PC-9 (cell line): ENCODE results near the gene MEIS2. TPM values are rescaled to one million over a fixed set of nuclear protein-coding genes. Genes with fewer than 3 reads are reported as not detected.
"Not testable (repeated sequence)": the region's sequence is repeated elsewhere in the genome, so short reads cannot be mapped to it uniquely, and the experiment has no call there.

Experiments
- BruUV-seq: library from RNA; stranded (reverse); fragments of 400-500 nt; replicated peaks from 2 replicates; lab custom pipeline; 2021; lab: Mats Ljungman, UMichigan
- CTCF ChIA-PET: fragments of 300-600 bp; sonication (Branson Sonifier 250); formaldehyde crosslinking; loops from one replicate; lab custom pipeline; 2022; ENCODE audit warnings: antibody characterized with exemption; lab: Charles Lee
- POLR2A ChIA-PET: fragments of 300-600 bp; sonication (Branson Sonifier 250); formaldehyde crosslinking; loops from one replicate; lab custom pipeline; 2022; ENCODE audit warnings: antibody characterized with exemption; ENCODE audit not compliant: unreplicated experiment; lab: Charles Lee
- DNase-seq, 2 experiments: peaks; one replicate each; pipeline versions ENCODE4 v3.0.0 to v3.0.0-alpha.2; 2015 to 2022; ENCODE audit warnings: mixed read lengths in 1 of 2
- H2AFZ ChIP-seq: fragments of 200-600 bp; sonication (generic); 2 replicates; pipeline ENCODE4 v1.8.1; 2017; ENCODE audit warnings: antibody characterized with exemption
- H3F3A ChIP-seq: fragments of 200-600 bp; sonication (generic); 2 replicates; pipeline ENCODE4 v1.8.1; 2017; ENCODE audit warnings: antibody characterized with exemption, mild to moderate bottlenecking, low read depth; ENCODE audit not compliant: insufficient read depth
- H3K27ac ChIP-seq: fragments of 200-600 bp; sonication (generic); 2 replicates; pipeline ENCODE4 v1.6.1; 2016; ENCODE audit warnings: mixed run types
- H3K27me3 ChIP-seq: fragments of 200-600 bp; sonication (generic); 2 replicates; pipeline ENCODE4 v1.6.1; 2016; ENCODE audit warnings: low read depth, mixed run types; ENCODE audit not compliant: insufficient read depth
- H3K36me3 ChIP-seq: fragments of 200-600 bp; sonication (generic); 2 replicates; pipeline ENCODE4 v1.6.1; 2016; ENCODE audit warnings: low read depth, mixed run types
- H3K4me1 ChIP-seq: fragments of 200-600 bp; sonication (generic); replicated peaks from 2 replicates; pipeline ENCODE4 v1.6.1; 2016; ENCODE audit warnings: mixed run types; ENCODE audit not compliant: insufficient read depth
- H3K4me2 ChIP-seq: fragments of 200-600 bp; sonication (generic); 2 replicates; pipeline ENCODE4 v1.6.1; 2017; ENCODE audit warnings: mixed run types
- H3K4me3 ChIP-seq: fragments of 200-600 bp; sonication (generic); 2 replicates; pipeline ENCODE4 v1.6.1; 2016; ENCODE audit warnings: mixed run types
- H3K79me2 ChIP-seq: fragments of 200-600 bp; sonication (generic); 2 replicates; pipeline ENCODE4 v1.6.1; 2017; ENCODE audit warnings: low read depth, mixed run types
- H3K9me2 ChIP-seq: fragments of 200-600 bp; sonication (generic); 2 replicates; pipeline ENCODE4 v1.8.1; 2017; ENCODE audit warnings: mild to moderate bottlenecking; ENCODE audit not compliant: insufficient read depth
- H3K9me3 ChIP-seq: fragments of 200-600 bp; sonication (generic); 2 replicates; pipeline ENCODE4 v1.8.1; 2016; ENCODE audit warnings: low read depth; ENCODE audit not compliant: insufficient read depth
- H4K20me1 ChIP-seq: fragments of 200-600 bp; sonication (generic); 2 replicates; pipeline ENCODE4 v1.8.1; 2017; ENCODE audit not compliant: insufficient read depth
- EZH2 ChIP-seq: fragments of 200-600 bp; sonication (generic); IDR thresholded peaks from 2 replicates; pipeline ENCODE4 v1.8.0; 2017; ENCODE audit warnings: antibody characterized with exemption, low read depth
- intact Hi-C: fragments of 100-400 bp; cut with micrococcal nuclease; formaldehyde crosslinking; loops from one replicate; pipeline ENCODE4 v1.10.0; 2022; ENCODE audit not compliant: unreplicated experiment
- total RNA-seq: library from RNA; stranded (reverse); gene quantifications from 2 replicates; pipeline ENCODE4 v1.2.3, GENCODE V29; 2021
- TF ChIP-seq, protein P1 (sequence below): fragments of 200-600 bp; sonication (generic); conservative IDR thresholded peaks from 2 replicates; pipeline ENCODE4 v1.6.1; 2017; ENCODE audit warnings: mixed run types, antibody characterized with exemption, mild to moderate bottlenecking, moderate library complexity

Gene MEIS2
- total RNA-seq, 1 experiment from 2014 or later, result 29.1 TPM

DNA sequence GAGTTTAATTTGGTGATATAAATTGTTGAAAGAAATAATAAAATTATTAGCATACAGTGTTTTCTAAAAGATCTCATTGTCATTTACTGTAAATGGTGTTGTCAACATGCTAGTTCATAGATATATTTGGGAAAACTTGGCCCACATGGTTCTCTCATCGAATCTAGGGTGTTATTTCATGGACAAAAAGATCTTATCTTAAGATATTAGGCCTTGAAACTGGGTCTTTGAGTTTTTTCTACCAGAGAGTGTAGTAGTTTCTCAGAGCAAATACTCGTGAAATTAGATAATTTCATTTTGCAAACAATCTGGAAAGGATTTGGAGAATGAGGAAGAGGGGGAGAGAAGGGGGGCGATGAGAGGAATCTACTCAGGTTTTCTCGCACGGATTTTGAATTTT, 107.9 kb downstream of the MEIS2 start:
- Histone ChIP-seq H2AFZ (no peak overlapping the region), H3K4me1 (no peaks in the 10 kb centered on the region), H3K9me2 (no peaks in the 10 kb centered on the region), H3K9me3 (no peaks in the 10 kb centered on the region), H3K4me2 (no peak overlapping the region), H3K4me3 (no peak overlapping the region), H3F3A (no peaks in the 10 kb centered on the region), H3K36me3 (no peaks in the 10 kb centered on the region), H4K20me1 (no peaks in the 10 kb centered on the region), H3K79me2 (no peaks in the 10 kb centered on the region), H3K27me3 (no peaks in the 10 kb centered on the region), H3K27ac (no peak overlapping the region)
- no peak for DNase-seq
- BruUV-seq, result no TSS peak
- intact Hi-C loops, result no loop called here
- ChIA-PET CTCF (no interaction called here), POLR2A (no interaction called here)
- TF ChIP-seq, protein P1, sequence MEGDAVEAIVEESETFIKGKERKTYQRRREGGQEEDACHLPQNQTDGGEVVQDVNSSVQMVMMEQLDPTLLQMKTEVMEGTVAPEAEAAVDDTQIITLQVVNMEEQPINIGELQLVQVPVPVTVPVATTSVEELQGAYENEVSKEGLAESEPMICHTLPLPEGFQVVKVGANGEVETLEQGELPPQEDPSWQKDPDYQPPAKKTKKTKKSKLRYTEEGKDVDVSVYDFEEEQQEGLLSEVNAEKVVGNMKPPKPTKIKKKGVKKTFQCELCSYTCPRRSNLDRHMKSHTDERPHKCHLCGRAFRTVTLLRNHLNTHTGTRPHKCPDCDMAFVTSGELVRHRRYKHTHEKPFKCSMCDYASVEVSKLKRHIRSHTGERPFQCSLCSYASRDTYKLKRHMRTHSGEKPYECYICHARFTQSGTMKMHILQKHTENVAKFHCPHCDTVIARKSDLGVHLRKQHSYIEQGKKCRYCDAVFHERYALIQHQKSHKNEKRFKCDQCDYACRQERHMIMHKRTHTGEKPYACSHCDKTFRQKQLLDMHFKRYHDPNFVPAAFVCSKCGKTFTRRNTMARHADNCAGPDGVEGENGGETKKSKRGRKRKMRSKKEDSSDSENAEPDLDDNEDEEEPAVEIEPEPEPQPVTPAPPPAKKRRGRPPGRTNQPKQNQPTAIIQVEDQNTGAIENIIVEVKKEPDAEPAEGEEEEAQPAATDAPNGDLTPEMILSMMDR, result no peak
- TF ChIP-seq EZH2, result no peak

DNA sequence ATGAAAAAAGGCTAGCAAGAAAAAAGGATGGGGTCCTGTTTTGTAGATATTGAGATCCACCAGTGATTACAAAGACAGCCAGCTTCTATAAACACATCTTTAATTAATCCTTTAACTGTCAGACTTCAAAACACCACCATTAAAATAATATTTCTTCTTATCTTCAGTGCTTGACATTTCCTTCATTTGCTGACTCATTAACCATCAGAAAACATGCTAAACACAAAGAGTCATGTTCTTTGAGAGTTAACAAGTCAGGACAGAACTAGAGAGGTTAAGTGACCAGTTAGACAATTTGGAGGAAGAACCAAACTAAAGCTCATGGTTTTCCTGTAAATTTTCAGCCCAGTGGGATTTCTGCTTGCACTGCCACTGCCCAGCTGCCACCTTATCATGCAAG, 111.4 kb downstream of the MEIS2 start:
- Histone ChIP-seq H3K4me2 (no peak overlapping the region), H2AFZ (no peak overlapping the region), H3F3A (no peaks in the 10 kb centered on the region), H3K36me3 (no peaks in the 10 kb centered on the region), H3K4me3 (no peak overlapping the region), H3K9me3 (peaks cover 2% of the 10 kb centered on the region; the same call in 1 of the 2 replicates), H4K20me1 (no peaks in the 10 kb centered on the region), H3K27me3 (no peaks in the 10 kb centered on the region), H3K79me2 (no peaks in the 10 kb centered on the region), H3K9me2 (no peaks in the 10 kb centered on the region), H3K27ac (no peak overlapping the region), H3K4me1 (no peaks in the 10 kb centered on the region)
- intact Hi-C loops, result no loop called here
- DNase-seq, result no peak
- ChIA-PET POLR2A (no interaction called here), CTCF (no interaction called here)
- TF ChIP-seq, protein P1, result no peak
- no peak for TF ChIP-seq EZH2
- BruUV-seq, result no TSS peak

DNA sequence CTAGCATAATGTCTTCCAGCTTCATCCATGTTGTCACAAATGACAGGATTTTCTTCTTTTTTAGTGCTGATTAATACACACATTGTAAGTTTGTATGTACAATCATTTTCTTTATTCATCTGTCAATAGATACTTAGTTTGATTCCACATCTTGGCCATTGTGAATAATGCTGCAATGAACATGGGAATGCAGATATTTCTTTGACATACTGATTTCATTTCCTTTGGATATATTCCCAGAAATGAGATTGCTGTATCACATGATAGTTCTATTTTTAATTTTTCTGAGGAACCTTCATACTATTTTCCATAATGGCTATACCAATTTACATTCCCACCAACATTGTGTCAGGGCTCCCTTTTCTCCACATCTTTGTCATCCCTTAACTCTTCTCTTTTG, 117.9 kb downstream of the MEIS2 start:
- Histone ChIP-seq H2AFZ (no peak overlapping the region), H4K20me1 (no peaks in the 10 kb centered on the region), H3K27me3 (no peaks in the 10 kb centered on the region), H3F3A (no peaks in the 10 kb centered on the region), H3K4me2 (no peak overlapping the region), H3K4me1 (no peaks in the 10 kb centered on the region), H3K36me3 (no peaks in the 10 kb centered on the region), H3K79me2 (no peaks in the 10 kb centered on the region), H3K9me2 (no peaks in the 10 kb centered on the region), H3K4me3 (no peak overlapping the region), H3K27ac (no peak overlapping the region), H3K9me3 (peaks cover 5% of the 10 kb centered on the region; the same call in 1 of the 2 replicates)
- no peak for DNase-seq
- no peak for TF ChIP-seq EZH2
- TF ChIP-seq, protein P1, result no peak
- ChIA-PET CTCF (no interaction called here), POLR2A (no interaction called here)
- BruUV-seq, result no TSS peak
- intact Hi-C loops, result no loop called here

DNA sequence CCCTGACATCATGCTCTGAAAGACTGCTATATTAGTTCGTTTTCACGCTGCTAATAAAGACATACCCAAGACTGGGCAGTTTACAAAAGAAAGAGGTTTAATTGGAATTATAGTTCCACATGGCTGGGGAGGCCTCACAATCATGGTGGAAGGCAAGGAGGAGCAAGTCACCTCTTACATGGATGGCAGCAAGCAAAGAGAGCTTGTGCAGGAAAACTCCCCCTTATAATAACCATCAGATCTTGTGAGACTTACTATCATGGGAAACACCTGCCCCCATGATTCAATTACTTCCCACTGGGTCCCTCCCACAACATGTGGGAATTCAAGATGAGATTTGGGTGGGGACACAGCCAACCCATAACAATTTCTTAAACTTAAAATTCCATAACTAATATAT, 120.1 kb downstream of the MEIS2 start:
- CTCF ChIA-PET, H3K9me2 ChIP-seq, H3K36me3 ChIP-seq, H3K4me3 ChIP-seq, H3K4me1 ChIP-seq, H3K27me3 ChIP-seq, H4K20me1 ChIP-seq, H3K4me2 ChIP-seq, H3F3A ChIP-seq, H3K79me2 ChIP-seq, H3K27ac ChIP-seq, intact Hi-C loops, BruUV-seq, POLR2A ChIA-PET, DNase-seq, H3K9me3 ChIP-seq, H2AFZ ChIP-seq: not testable (repeated sequence)
